HepG2 (cell line): ENCODE measurements around the gene SURF1. TPM values are rescaled to one million over a fixed set of nuclear protein-coding genes. Genes with fewer than 3 reads are reported as not detected.

Experiments used
- CHD4 ChIP-seq: fragments of 200-600 bp; sonication (generic); IDR thresholded peaks from 2 replicates; pipeline ENCODE4 v1.7.0; 2017; ENCODE audit warnings: mild to moderate bottlenecking, low read length, borderline replicate concordance
- HMG20B ChIP-seq: conservative IDR thresholded peaks from 2 replicates; pipeline ENCODE4 v1.6.1; 2016; ENCODE audit warnings: missing genetic modification reagents, missing compliant biosample characterization
- HOXA3 ChIP-seq: sonication (generic); formaldehyde crosslinking; IDR thresholded peaks from 2 replicates; pipeline ENCODE4 v1.5.0; 2020; ENCODE audit warnings: missing genetic modification reagents
- KMT2B ChIP-seq: IDR thresholded peaks from 2 replicates; pipeline ENCODE4 v1.6.1; 2016; ENCODE audit warnings: missing genetic modification reagents, missing compliant biosample characterization
- MEIS1 ChIP-seq: sonication (generic); formaldehyde crosslinking; IDR thresholded peaks from 2 replicates; pipeline ENCODE4 v1.9.0; 2021; ENCODE audit warnings: mild to moderate bottlenecking, missing genetic modification reagents, moderate library complexity, borderline replicate concordance
- NAIF1 ChIP-seq: sonication (generic); formaldehyde crosslinking; IDR thresholded peaks from 2 replicates; pipeline ENCODE4 v1.5.0; 2020; ENCODE audit warnings: mild to moderate bottlenecking, missing genetic modification reagents, borderline replicate concordance
- PBX2 ChIP-seq: IDR thresholded peaks from 2 replicates; pipeline ENCODE4 v1.6.1; 2016; ENCODE audit warnings: control low read depth
- RBFOX2 ChIP-seq: fragments of 200-400 bp; formaldehyde crosslinking; IDR thresholded peaks from 2 replicates; pipeline ENCODE4 v1.6.1; 2017; ENCODE audit warnings: low read depth, mild to moderate bottlenecking, low read length
- RXRB ChIP-seq: IDR thresholded peaks from 2 replicates; pipeline ENCODE4 v1.6.1; 2016; ENCODE audit warnings: borderline replicate concordance, missing genetic modification reagents, missing compliant biosample characterization
- SAFB2 ChIP-seq: sonication (generic); formaldehyde crosslinking; IDR thresholded peaks from 2 replicates; pipeline ENCODE4 v1.5.1; 2020; ENCODE audit warnings: missing genetic modification reagents, low read depth, mild to moderate bottlenecking, borderline replicate concordance
- TAF15 ChIP-seq: fragments of 200-400 bp; formaldehyde crosslinking; IDR thresholded peaks from one replicate; pipeline ENCODE4 v1.6.1; 2018; ENCODE audit warnings: mild to moderate bottlenecking, low read depth, low read length; ENCODE audit not compliant: poor library complexity, severe bottlenecking
- U2AF1 ChIP-seq: fragments of 200-400 bp; formaldehyde crosslinking; optimal IDR thresholded peaks from 2 replicates; pipeline ENCODE3; 2017; ENCODE audit warnings: mild to moderate bottlenecking, low read depth, low read length
- ZBTB40 ChIP-seq, 2 experiments: fragments of 450-650 bp in 1 of 2; sonication (generic) in 1 of 2; formaldehyde crosslinking in 1 of 2; IDR thresholded peaks; 2 replicates each; pipeline versions ENCODE4 v1.6.1 to v1.8.0; 2016 to 2022; ENCODE audit warnings: antibody characterized with exemption in 1 of 2, mild to moderate bottlenecking in 1 of 2, missing genetic modification reagents in 1 of 2
- ZNF569 ChIP-seq: sonication (generic); formaldehyde crosslinking; IDR thresholded peaks from 2 replicates; pipeline ENCODE4 v1.5.0; 2020; ENCODE audit warnings: mild to moderate bottlenecking, missing genetic modification reagents, moderate library complexity, borderline replicate concordance
- ZNF574 ChIP-seq: sonication (generic); formaldehyde crosslinking; IDR thresholded peaks from 2 replicates; pipeline ENCODE4 v1.4.0; 2020; ENCODE audit warnings: missing genetic modification reagents
- ZNF790 ChIP-seq: sonication (generic); formaldehyde crosslinking; IDR thresholded peaks from 2 replicates; pipeline ENCODE4 v1.8.0; 2022; ENCODE audit warnings: missing genetic modification reagents, mild to moderate bottlenecking, borderline replicate concordance
- polyA plus RNA-seq, 8 experiments: library from polyadenylated mRNA; depleted of rRNA in 3 of 8; stranded (reverse) in 7 of 8; unstranded in 1 of 8; fragments of >200 nt; fragmentation: Illumina TruSeq in 4 of 8; extraction: Trizol in 4 of 8; gene quantifications; 2 replicates each; pipeline versions ENCODE4 v1.2.1 to v1.2.3, GENCODE V29; 2011 to 2016; ENCODE audit warnings: low read depth in 4 of 8, missing spikeins in 1 of 8, mixed read lengths in 1 of 8; ENCODE audit not compliant: insufficient read depth in 1 of 8
- total RNA-seq, 5 experiments: library from RNA; depleted of rRNA; stranded (reverse); fragments of >200 nt; fragmentation: Illumina TruSeq; extraction: Trizol; gene quantifications; 2 replicates each; pipeline ENCODE4 v1.2.3, GENCODE V29; 2016; ENCODE audit warnings: low read depth in 1 of 5

SURF1 gene
- total and polyA plus RNA-seq, 2 of the 13 experiments (the other 11 are each of a cell fraction or from before 2014, with no cell fraction given), result 17.8 to 40.7 TPM

GRCh38 chr9:133356391-133357091, at the start of gene SURF1, which contains the start of gene SURF2 (continued):
- TF ChIP-seq ZBTB40 (IDR thresholded peaks at IDR 0.05) (no peak), ZBTB40 (CRISPR knock-in tag; IDR thresholded peaks at IDR 0.05) (no peak), HOXA3 (CRISPR knock-in tag) (0 out of 2 replicates have a peak, but pooled peaks have one; percentile 21), RXRB (no peak), KMT2B (CRISPR knock-in tag) (no peak), NAIF1 (no peak), HMG20B (no peak), SAFB2 (CRISPR knock-in tag) (peak; percentile 53; the same call in 1 of the 2 replicates), ZNF790 (no peak), CHD4 (no peak), RBFOX2 (peak; percentile 83), MEIS1 (no peak; the same call in 1 of the 2 replicates), U2AF1 (no peak), TAF15 (no peak), ZNF574 (CRISPR knock-in tag) (peak; percentile 58; the same call in 1 of the 2 replicates), PBX2 (CRISPR knock-in tag) (no peak), ZNF569 (CRISPR knock-in tag) (no peak)
